ENCODE results near the gene ACD. TPM values are rescaled to one million over a fixed set of nuclear protein-coding genes. Genes with fewer than 3 reads are reported as not detected.

ACD gene
- total RNA-seq, 4 donors from 2014 or later = 17.8 to 33.4 (median 29.8) TPM

DNA sequence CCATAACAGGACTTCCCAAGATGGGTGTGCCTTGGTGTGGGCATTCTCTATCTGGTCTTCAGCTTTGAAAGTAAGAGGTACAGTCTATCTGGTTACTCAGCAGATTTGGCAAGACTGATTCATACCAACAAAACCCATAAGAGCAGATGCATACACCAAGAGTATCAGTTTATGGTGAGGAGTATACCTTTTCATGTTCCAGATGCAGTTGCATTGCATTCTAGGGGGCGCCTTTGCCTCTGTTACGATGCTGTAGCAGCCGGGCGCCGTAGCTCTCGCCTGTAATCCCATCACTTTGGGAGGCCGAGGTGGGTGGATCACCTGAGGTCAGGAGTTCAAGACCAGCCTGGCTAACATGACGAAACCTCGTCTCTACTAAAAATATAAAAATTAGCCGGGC lies 46.3 kb downstream of the ACD start:
- TF ChIP-seq POLR2A (IDR thresholded peaks at IDR 0.05) = no peak
- TF ChIP-seq, protein P1, sequence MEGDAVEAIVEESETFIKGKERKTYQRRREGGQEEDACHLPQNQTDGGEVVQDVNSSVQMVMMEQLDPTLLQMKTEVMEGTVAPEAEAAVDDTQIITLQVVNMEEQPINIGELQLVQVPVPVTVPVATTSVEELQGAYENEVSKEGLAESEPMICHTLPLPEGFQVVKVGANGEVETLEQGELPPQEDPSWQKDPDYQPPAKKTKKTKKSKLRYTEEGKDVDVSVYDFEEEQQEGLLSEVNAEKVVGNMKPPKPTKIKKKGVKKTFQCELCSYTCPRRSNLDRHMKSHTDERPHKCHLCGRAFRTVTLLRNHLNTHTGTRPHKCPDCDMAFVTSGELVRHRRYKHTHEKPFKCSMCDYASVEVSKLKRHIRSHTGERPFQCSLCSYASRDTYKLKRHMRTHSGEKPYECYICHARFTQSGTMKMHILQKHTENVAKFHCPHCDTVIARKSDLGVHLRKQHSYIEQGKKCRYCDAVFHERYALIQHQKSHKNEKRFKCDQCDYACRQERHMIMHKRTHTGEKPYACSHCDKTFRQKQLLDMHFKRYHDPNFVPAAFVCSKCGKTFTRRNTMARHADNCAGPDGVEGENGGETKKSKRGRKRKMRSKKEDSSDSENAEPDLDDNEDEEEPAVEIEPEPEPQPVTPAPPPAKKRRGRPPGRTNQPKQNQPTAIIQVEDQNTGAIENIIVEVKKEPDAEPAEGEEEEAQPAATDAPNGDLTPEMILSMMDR (IDR thresholded peaks at IDR 0.05) = no peak
- no peak overlapping the region for H3K27ac ChIP-seq
- H3K27me3 ChIP-seq = no peaks in the 10 kb centered on the region
- intact Hi-C loops (cut with DNase I; ENCODE audit: low total_unique reads) = no loop called here
- DNase-seq = no peak
- H3K9me3 ChIP-seq = no peaks in the 10 kb centered on the region
- H3K4me3 ChIP-seq = no peak overlapping the region
- no peaks in the 10 kb centered on the region for H3K4me1 ChIP-seq
- no peaks in the 10 kb centered on the region for H3K36me3 ChIP-seq

DNA sequence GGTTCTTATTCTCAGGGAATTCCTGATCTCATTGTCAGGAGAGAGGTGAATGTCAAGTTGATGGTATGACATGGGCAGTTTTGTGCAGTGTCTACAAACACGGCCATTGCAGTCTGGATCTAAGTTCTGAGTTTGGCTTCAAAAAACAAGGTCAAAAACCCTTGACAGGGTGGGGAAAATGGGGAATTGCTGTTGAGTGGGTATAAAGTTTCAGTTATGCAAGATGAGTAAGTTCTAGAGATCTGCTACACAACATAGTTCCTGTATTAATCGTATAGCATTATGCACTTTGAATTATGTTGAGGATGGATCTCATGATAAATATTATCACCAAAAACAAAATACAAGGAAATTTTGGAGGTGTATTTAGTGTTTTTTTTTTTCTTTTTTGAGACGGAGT lies 51.7 kb downstream of the ACD start:
- Histone ChIP-seq H3K27me3 (no peaks in the 10 kb centered on the region), H3K9me3 (no peaks in the 10 kb centered on the region), H3K4me1 (no peaks in the 10 kb centered on the region), H3K36me3 (no peaks in the 10 kb centered on the region), H3K27ac (no peak overlapping the region), H3K4me3 (no peak overlapping the region)
- DNase-seq = no peak
- TF ChIP-seq POLR2A (IDR thresholded peaks at IDR 0.05) = no peak
- TF ChIP-seq, protein P1 (IDR thresholded peaks at IDR 0.05) = no peak
- intact Hi-C loops (cut with DNase I; ENCODE audit: low total_unique reads) = no loop called here

Other genes with a start within 250 kb of the ACD start
- 10 to 100 TPM; 14.7 to 30.6 (median 25.6) TPM for gene ZDHHC1, start 243.8 kb downstream of the ACD start, total RNA-seq
- 10 to 100 TPM in 2 of 4 donors, 1 to 10 TPM in 2; 1.2 to 82.1 (median 9.7) TPM for gene HSD11B2, start 229.1 kb downstream of the ACD start, total RNA-seq
- 100 to 1,000 TPM in 2 of 4 donors, 10 to 100 TPM in 2; 67.4 to 243 (median 100) TPM for gene ATP6V0D1, start 179.1 kb downstream of the ACD start, total RNA-seq
- gene AGRP, start 176.7 kb downstream of the ACD start, total RNA-seq = not detected
- 100 to 1,000 TPM in 1 of 4 donors, 10 to 100 TPM in 3; 48.2 to 137 (median 57.4) TPM for gene RIPOR1, start 131.4 kb downstream of the ACD start, total RNA-seq
- 10 to 100 TPM; 24.8 to 54.1 (median 43.7) TPM for gene CTCF, start 97.7 kb downstream of the ACD start, total RNA-seq
- gene CARMIL2, start 15.1 kb downstream of the ACD start, total RNA-seq = 1 to 10 TPM in 1 of 4 donors, under 1 TPM in 2, not detected in 1; 0.41 to 1.2 (median 0.51) TPM
- 10 to 100 TPM in 1 of 4 donors, 1 to 10 TPM in 2, not detected in 1; 1.6 to 32.9 (median 7.9) TPM for gene PARD6A, start 700 bp upstream of the ACD start, total RNA-seq
- 10 to 100 TPM in 3 of 4 donors, 1 to 10 TPM in 1; 4.1 to 22.4 (median 13.7) TPM for gene ENKD1, start 6.5 kb upstream of the ACD start, total RNA-seq
- 1 to 10 TPM in 3 of 4 donors, not detected in 1; 5.3 to 8.6 (median 6.9) TPM for gene C16orf86, start 6.6 kb upstream of the ACD start, total RNA-seq
- 10 to 100 TPM; 11.0 to 28.5 (median 26.3) TPM for gene GFOD2, start 59.1 kb upstream of the ACD start, total RNA-seq
- 10 to 100 TPM in 1 of 4 donors, 1 to 10 TPM in 3; 4.9 to 22.7 (median 8.5) TPM for gene RANBP10, start 146.3 kb upstream of the ACD start, total RNA-seq
- 1 to 10 TPM; 2.7 to 4.9 (median 3.6) TPM for gene TSNAXIP1, start 146.6 kb upstream of the ACD start, total RNA-seq
- gene THAP11, start 182.1 kb upstream of the ACD start, total RNA-seq = 100 to 1,000 TPM in 1 of 4 donors, 10 to 100 TPM in 3; 43.3 to 105 (median 57.6) TPM
- gene NUTF2, start 186.7 kb upstream of the ACD start, total RNA-seq = 10 to 100 TPM; 43.8 to 76.1 (median 65.4) TPM
- 10 to 100 TPM; 29.4 to 70.2 (median 52.8) TPM for gene CENPT, start 187.4 kb upstream of the ACD start, total RNA-seq
- gene EDC4, start 212.8 kb upstream of the ACD start, total RNA-seq = 10 to 100 TPM; 19.4 to 63.7 (median 50.7) TPM
- gene NRN1L, start 224.6 kb upstream of the ACD start, total RNA-seq = 1 to 10 TPM in 1 of 4 donors, not detected in 3; 2.1 TPM
- 10 to 100 TPM in 3 of 4 donors, 1 to 10 TPM in 1; 3.1 to 34.3 (median 24.5) TPM for gene PSKH1, start 233.0 kb upstream of the ACD start, total RNA-seq